GM19240 (cell line): ENCODE results near the gene PRUNE2.
"Not testable (repeated sequence)": the region's sequence is repeated elsewhere in the genome, so short reads cannot be mapped to it uniquely, and the experiment has no call there.

ENCODE experiments used
- DNase-seq: peaks from one replicate; pipeline ENCODE4 v3.0.0; 2011; ENCODE audit warnings: low spot score; ENCODE audit not compliant: insufficient read length

Gene PRUNE2

DNA sequence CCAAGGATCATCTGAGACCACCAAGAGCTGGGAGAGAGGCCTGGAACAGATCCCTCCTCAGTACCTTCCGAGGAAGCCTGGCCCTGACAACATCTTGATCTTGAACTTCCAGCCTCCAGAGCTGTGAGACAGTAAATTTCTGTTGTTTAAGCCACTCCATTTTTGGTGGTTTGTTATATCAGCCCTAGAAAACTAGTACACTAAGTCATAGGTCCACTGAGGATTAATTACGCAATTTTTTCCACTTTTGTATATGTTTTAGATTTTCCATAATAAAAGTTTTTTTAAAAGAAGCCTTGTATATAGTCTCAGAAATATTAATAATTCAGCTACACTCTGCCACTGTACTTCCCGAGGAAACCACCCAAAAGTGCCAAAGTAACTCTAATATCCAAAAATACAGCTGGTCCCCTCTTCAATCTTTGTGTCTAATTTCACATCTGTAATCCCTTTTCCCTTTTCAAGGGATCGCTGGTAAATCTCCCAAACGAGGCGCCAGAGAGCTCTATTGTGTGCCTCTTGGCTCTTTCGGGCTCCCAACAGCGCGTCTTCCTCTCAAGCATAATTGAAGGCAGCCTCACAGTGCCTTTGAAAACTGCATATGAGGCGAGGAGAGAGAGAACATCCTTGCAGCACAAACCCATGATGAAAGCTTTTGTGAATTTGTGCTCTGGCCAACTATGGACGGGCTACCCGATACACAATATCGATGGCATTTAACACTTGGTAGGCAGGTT is 32.7 kb downstream of the PRUNE2 start:
- DNase-seq: no peak

DNA sequence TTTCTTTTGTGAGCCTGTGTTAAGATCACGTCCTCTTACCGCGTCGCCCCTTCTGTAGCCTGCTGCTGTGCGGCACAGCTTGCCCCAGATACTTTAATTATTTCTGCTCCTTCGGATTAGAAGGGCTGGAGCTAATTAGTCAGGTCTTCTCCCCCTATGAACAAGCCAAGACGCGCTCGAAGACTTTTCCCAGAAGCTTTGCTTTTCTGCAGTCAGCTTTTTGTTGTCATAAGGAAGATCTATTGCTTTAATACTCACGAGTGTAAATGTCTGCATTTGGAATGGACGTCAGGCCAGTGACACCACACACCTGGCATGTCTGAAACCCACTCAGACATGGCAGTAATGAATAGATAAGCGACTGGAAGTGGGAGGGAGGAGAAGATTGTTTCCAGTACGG is 37.0 kb downstream of the PRUNE2 start:
- DNase-seq: no peak

DNA sequence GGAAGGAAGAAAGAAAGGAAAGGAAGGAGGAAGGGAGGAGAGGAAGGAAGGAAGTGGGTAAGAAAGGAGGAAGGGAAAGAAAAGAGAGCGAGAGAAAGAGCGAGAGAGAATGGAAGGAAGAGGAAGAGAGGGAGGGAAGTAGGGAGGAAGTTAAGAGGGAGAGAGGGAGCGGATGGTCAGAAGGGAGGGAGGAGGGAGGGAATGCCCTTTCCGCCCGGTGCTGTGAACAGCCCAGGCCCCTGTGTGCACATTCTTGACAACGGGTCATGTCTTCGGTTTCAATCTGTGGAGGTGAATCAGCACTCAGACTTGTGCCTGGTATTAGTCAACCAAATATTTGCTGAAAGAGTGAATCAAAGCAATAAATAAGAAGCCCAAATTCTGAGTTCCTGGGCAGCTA is 39.2 kb downstream of the PRUNE2 start:
- no peak for DNase-seq

DNA sequence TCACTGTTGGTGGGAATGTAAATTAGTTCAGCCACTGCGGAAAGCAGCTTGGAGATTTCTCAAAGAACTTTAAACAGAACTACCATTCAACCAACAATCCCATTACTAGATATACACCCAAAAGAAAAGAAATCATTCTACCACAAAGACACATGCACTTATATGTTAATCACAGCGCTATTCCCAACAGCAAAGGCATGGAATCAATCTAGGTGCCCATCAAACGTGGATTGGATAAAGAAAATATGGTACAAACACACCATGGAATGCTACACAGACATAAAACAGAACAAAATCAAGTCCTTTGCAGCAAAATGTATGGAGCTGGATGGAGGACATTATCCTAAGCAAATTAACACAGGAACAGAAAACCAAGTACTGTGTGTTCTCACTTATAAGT is 42.1 kb downstream of the PRUNE2 start:
- DNase-seq: no peak

DNA sequence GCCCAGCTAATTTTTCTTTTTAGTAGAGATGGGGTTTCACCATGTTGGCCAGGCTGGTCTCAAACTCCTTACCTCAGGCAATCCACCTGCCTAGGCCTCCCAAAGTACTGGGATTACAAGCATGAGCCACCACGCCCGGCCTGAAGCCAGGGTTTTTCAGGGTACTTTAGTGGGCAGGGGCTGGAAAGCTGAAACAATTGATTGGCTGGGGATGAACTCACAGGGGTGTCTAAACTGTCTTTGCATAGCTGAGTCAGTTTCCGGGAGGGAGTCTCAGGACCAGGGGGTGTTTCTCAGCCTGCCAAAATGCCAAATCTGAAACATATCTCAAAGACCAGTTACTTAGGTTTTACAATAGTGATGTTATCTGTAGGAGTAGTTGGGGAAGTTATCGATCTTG is 46.1 kb downstream of the PRUNE2 start:
- DNase-seq: no peak

DNA sequence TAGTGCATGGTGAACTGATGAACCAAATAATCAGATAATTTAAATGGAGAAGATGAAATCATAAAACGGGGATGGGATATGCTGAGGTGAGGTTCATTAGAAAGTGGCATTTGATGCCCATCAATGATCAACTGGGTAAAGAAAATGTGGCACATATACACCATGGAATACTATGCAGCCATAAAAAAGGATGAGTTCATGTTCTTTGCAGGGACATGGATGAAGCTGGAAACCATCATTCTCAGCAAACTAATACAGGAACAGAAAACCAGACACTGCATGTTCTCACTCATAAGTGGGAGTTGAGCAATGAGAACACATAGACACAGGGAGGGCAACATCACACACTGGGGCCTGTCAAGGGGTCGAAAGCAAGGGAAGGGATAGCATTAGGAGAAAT is 47.7 kb downstream of the PRUNE2 start:
- DNase-seq: not testable (repeated sequence)

DNA sequence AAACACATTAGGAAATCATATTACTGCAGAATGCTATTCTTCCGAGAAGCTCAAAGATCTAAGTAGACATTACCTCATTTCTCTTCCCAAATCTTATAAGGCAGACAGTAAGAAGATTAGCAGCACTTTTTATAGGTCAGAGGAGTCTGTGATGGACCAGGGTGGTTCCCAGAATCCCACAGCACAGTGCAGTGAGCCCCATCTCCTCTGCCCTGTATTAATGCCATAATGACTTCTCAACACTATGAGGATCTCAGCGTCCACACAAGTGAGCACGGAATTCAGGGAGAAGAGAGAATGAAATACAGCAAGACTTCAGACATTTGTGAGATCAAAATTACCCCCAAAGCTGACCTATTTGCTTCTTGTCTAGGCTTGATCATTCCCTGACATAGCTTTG is 49.9 kb downstream of the PRUNE2 start:
- no peak for DNase-seq

DNA sequence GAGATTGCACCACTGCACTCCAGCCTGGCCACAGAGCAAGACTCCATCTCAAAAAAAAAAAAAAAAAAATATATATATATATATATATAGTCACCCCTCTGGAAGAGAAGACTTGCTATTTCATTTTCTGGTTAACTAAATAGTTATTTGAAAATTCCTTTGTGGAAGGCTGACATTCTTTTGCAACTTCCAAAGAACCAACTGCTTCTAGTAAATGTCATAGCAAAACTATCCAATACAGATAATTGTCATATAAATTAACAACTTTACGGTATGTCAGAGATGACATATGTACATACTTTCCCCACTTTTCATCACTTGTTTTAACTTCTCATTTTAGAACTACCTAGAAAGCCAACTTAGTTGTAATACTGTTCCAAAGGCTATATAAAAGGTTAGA is 50.9 kb downstream of the PRUNE2 start:
- DNase-seq: no peak

DNA sequence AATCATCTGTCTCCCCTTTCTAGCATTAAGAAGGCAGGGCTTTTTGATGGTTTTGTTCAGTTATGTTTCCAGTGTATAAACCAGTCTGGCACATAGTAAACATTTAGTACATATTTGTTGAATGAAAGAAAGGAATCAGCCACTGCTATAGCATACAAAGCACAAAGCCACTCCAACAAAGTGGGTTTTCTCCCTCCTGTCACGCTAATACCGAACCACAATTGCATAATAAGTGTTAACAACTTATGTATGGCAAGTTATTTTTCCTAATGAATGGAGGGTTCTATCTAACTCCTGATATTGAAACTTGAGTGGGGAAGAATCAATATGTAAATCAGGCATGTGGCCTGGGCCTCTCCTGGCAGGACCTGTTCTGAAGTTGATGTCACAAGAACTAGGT is 53.9 kb downstream of the PRUNE2 start:
- DNase-seq: no peak

DNA sequence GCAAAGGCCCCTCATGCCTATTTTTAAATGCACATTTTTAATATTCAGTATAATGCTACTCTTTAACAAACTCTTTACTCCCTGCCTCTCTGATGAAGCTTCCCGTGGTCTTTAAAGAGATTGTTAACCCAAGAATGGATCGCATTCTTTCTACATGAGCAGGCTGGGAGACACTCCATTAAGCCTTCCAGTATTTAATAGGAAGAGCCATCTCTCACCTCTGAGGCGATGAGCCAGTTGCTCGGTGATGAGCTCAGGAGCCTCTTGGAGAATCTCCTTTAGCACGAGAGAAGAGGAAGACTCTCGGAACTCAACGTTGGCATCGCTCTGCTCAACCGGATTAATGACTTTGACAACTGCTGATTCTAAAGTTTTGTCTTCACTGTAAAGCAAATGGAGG is 59.6 kb downstream of the PRUNE2 start:
- no peak for DNase-seq

DNA sequence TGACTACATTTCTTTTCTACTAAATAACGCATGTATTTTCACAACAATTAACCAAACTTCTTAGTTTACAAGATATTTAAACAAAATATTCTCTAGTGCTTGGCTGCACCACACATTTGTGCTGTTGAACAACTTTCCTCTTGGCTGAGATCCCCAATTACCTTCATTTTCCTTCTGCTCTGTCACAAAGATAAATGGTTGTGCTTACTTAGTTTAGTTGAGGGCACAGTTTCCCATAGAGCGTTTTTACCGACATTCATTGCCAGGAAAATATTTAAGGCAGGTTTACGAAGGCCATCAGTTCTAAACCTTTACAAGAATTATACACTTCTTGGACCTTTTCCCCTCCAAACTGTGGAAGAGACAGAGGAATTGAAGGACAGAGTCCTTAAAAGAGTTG is 60.7 kb downstream of the PRUNE2 start:
- DNase-seq: no peak

DNA sequence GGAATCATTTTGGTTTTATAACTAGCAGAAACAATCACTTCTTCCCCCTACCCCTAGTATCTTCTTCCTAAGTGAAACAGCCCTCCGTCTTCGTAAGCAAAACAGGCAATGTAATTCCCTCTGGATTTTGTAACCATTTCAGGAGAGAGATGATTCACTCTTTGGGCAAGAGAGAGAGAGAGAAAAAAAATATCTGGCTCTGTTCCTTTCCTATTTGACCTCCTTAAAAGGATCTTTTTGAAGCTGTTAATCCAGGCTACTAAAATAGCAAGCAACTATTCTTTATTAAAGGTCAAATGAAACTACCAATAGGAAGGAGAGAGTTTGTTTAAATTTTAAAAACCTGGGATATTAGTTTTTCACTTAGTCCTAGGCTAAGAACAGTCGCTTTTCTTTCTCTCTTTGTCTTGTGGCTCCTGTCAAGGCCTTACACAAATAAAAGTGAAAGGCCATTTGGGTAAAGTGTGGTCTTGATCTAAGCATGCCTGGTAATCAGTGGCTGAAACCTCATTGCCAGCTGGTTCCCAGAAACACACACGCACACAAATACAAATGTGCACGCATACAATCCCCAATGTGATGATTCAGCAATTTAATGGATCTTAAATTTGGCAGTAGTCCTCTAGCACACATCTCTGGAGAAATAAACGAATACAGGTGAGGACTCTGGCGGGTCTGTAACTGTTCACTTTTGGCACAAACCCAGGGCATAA is 70.2 kb downstream of the PRUNE2 start:
- no peak for DNase-seq

DNA sequence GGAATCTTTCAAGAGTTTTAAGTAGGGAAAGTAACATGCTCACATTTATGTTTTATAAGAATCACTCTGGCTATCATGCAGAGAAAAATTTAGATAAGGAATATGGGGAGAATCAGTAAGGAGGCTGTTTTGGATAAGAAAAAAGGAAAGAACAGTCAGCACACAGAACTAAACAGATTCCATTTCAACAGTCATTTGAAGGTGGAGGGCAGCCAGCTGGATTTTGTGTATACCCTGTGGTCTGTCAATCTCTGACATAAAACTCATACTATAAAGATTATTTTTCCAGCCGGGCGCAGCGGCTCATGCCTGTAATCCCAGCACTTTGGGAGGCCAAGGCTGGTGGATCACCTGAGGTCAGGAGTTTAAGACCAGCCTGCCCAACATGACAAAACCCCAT is 77.5 kb downstream of the PRUNE2 start:
- no peak for DNase-seq

DNA sequence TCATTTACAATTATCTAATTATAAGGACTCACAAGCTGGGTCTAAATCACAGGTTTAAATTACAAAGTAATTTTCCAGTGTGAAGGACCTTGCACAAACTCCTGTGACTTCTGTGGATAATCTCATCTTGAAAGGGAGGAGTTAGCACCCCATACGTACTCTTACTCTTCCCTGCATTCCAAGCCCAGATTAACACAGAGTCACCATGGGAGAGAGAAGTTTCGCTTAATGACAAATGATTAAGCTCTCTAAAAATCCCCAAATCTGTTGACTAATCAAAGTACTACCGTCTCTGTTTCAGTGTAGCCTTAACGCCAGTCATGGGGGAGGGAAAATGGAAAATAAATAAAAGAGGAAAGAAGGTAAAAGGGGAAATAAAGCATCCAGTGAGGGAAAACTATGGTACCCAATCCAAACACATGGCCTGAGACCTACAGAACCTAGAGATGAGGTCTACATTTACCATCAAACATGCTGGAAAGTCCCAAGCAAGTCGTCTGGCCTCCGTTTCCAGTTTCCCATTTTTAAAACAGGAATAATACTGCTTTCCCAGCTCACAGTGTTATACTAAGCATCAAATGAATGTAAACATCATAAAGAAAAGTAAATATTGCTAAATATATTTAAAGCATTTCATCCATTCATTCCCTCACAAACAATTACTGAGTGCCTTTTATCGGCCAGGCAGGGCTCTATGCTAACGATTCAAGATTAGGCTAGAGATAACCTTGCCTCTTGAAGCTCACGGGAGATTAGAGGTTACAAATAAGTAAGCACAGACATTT is 78.4 kb downstream of the PRUNE2 start:
- DNase-seq: no peak

DNA sequence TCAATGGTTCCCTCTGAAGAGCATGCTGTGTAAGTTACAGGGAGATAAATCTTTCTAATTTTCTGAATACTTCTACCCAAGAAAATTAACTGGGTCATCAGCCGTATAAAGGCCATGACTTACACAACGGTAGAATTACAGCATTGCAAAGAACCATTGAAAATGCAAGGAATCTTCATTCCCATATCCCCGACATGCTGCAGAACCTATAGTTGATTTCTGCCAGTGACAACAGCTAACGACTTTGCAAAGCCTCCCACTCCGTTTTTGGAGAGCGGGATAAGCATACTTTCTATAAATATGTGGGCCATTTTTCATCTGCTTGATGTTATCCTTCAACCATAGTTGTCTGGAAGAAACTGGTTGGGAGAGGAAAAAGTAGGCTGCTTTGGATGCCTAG is 85.5 kb downstream of the PRUNE2 start:
- no peak for DNase-seq

DNA sequence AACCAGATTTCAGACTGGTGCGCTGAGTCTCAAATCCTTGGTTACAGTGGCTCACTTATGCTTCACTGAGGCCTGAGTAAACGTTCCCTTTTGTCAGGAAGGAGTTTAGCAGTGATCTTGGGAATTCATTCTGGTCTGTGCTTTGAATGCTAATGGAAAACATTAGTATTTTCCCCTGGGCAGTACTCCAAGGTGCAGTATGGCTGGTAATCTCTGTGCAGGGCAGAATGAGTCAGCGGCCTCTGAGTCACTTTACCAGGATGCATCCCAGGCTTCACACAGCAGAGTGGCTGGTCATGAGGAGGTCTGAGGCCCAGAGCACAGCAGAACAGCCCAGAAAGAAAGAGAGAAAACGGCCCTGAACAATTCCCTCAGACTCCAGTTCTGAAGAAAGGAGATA is 87.6 kb downstream of the PRUNE2 start:
- no peak for DNase-seq

DNA sequence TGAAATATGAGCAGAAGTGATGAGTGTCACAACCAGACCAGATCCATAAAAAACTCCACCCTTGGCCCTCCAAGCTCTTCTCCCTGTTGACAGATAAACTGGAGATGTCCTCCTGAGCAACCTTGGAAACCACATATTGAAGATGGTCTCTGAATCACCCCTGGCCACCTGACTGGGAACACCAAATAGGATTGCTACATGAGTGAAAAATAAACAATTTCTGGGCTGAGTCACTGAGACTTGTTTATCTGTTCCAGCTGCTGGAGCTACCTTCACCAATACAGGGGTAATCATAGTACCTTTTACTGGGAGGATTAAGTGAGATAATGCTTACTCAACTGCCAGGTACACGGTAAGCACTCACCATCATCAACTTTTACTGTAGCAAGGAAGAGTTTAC is 88.4 kb downstream of the PRUNE2 start:
- DNase-seq: no peak

DNA sequence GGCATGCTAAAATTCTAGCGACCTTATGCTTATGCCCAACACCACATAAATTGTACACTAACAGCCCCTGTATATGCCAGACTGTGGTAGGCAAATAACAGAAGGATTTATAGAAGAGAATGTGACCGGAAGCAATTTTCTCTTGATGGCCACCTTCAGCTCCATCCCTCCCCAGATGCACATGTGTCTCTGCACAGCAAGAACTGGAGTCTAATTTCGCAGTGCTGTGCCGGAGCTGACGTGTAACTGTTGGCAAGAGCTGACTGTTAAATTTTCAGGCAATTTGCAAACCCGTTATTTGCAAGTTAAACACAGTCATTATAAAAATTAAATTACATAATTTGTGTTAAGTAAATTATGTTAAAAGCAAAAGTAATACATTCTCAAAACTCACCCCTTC is 93.3 kb downstream of the PRUNE2 start:
- DNase-seq: no peak

DNA sequence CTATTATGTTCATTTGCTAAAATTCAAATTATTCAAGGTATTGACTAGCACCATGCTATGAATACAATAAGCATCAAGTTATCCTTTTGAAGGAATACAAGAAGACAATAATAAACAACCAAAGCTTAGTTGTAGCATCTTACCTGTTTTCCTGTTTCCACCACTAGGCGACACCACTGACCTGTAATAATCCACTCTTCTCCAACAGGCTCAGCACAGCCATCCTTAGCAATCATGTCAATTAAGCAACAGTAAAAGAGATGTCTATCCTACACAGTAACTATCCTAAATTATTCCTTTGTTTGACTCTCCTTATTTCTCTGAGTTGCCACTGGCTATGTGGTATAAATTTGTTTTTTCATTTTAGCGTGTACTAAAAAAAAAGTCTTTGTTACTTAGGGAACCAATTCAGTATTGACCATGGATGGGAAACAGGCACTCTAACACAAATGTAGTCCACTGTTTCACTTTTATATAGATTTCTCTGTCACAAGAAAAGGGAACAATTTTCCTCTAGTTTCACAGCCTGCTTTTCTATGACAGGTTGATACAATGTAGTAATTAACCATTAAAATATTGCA is 95.4 kb downstream of the PRUNE2 start:
- DNase-seq: no peak

DNA sequence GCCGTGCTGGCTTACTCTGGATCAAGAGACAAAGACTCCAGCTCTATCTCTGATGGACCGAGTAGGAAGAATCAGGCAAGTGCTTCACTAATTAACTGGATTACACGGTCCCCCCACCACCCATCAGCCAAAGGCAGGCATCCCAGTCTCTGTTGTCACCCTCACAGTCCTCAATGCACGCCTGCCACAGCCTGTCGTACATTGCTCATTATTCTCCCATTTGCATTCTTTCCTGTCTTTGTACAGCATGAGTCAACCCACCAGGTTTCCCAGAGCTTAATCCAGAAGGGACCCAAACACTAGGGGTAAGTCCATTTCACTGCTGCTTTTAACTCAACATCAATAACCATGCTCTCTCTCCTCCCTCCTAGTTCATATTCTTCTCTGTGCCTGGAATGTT is 97.3 kb downstream of the PRUNE2 start:
- no peak for DNase-seq

DNA sequence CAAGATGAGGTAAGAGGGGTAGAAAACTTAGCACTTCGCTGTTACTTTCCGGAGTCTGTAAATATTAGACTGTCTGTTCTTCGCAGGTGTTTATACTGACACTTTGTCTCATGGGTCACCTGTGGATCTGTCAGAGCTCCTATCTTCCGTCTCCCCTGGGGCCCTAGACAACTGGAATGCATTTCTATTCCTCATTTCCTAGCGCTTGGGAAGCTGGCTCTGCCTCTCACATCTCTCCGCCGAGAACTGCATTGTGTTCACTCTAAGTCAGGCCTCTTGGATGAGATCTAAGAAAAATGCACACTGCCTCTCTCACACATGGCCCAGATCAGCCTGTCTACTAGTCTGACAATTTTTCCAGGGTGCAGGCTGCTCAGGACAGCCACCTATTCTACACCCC is 102.2 kb downstream of the PRUNE2 start:
- no peak for DNase-seq

DNA sequence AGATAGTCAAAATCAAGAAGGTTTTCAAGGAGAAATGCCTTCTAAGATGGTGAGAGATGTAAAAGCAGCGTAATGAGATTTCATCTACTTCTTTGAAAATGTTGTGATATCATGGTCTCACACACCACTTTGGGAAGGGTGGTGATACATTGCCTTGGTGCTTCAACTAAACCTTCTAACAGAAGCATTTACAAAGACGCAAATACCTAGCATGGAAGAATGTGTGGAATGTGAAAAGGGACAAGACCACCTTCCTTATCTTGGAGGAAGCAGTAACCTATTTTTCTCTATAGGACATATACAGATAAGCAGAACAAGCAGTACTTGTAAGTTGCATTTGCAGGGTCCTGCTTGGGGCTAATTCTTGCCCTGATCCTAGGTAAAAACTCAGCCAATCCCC is 102.8 kb downstream of the PRUNE2 start:
- no peak for DNase-seq
